ENCODE results near the gene KRTAP1-5. TPM values are rescaled to one million over a fixed set of nuclear protein-coding genes. Genes with fewer than 3 reads are reported as not detected.

KRTAP1-5 gene
- total and polyA plus RNA-seq, 10 of the 15 experiments (the other 5 are each of a cell fraction or from before 2014, with no cell fraction given), result not detected

DNA sequence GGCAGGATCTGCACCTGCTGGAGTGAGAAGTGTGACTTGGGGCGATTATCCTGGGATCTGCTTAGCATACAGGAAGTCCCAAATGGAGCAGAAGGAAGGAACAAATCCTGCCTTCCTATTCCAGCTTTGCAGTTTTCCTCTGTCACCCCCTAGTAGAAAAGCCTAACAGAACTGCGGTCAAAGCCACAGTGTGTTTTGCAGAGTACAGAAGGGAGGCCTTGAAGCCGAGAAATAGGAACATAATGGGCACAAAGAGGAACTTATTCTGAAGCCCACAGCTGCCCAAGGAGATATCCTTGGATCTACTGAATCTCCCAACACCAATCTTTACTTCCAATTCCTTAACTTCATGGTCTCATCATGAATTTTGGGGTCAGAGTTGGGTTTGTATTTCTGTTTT is 8.5 kb downstream of the KRTAP1-5 start:
- no peaks in the 10 kb centered on the region for H3K9me3 ChIP-seq (replicated peaks; ENCODE audit: control insufficient read depth, insufficient read depth, low read length)
- H3K9ac ChIP-seq (ENCODE audit: control insufficient read depth, insufficient read depth, low read length), result no peak overlapping the region
- in situ Hi-C loops (cut with MboI), result no loop called here
- H3K27ac ChIP-seq (ENCODE audit: control insufficient read depth, insufficient read depth), result no peak overlapping the region
- TF ChIP-seq MTA3 (IDR thresholded peaks at IDR 0.05; ENCODE audit: borderline replicate concordance, low read length), result no peak
- no peak for TF ChIP-seq TBL1XR1 (IDR thresholded peaks at IDR 0.05; ENCODE audit: low read depth, low read length)
- no peak for TF ChIP-seq ZNF622 (IDR thresholded peaks at IDR 0.05)
- TF ChIP-seq CBX3 (IDR thresholded peaks at IDR 0.05; ENCODE audit: borderline replicate concordance, low read depth), result no peak
- TF ChIP-seq CUX1 (IDR thresholded peaks at IDR 0.05; ENCODE audit: insufficient replicate concordance, low read depth, low read length), result no peak
- TF ChIP-seq TCF12 (IDR thresholded peaks at IDR 0.05; ENCODE audit: low read depth, low read length), result no peak
- no peak for TF ChIP-seq BACH1 (IDR thresholded peaks at IDR 0.05; ENCODE audit: borderline replicate concordance)
- no peak for TF ChIP-seq TAF1 (IDR thresholded peaks at IDR 0.05; ENCODE audit: borderline replicate concordance, low read depth, low read length)
- TF ChIP-seq, protein P1, sequence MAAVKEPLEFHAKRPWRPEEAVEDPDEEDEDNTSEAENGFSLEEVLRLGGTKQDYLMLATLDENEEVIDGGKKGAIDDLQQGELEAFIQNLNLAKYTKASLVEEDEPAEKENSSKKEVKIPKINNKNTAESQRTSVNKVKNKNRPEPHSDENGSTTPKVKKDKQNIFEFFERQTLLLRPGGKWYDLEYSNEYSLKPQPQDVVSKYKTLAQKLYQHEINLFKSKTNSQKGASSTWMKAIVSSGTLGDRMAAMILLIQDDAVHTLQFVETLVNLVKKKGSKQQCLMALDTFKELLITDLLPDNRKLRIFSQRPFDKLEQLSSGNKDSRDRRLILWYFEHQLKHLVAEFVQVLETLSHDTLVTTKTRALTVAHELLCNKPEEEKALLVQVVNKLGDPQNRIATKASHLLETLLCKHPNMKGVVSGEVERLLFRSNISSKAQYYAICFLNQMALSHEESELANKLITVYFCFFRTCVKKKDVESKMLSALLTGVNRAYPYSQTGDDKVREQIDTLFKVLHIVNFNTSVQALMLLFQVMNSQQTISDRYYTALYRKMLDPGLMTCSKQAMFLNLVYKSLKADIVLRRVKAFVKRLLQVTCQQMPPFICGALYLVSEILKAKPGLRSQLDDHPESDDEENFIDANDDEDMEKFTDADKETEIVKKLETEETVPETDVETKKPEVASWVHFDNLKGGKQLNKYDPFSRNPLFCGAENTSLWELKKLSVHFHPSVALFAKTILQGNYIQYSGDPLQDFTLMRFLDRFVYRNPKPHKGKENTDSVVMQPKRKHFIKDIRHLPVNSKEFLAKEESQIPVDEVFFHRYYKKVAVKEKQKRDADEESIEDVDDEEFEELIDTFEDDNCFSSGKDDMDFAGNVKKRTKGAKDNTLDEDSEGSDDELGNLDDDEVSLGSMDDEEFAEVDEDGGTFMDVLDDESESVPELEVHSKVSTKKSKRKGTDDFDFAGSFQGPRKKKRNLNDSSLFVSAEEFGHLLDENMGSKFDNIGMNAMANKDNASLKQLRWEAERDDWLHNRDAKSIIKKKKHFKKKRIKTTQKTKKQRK (IDR thresholded peaks at IDR 0.05; ENCODE audit: low read depth, low read length), result no peak
- no peak for TF ChIP-seq RAD51 (IDR thresholded peaks at IDR 0.05)
- no peak for TF ChIP-seq CTCF (IDR thresholded peaks at IDR 0.05 in 2 of 3, conservative IDR thresholded peaks at IDR 0.05 in 1 of 3; ENCODE audit: control insufficient read depth in 2 of 3, extremely low read depth in 1 of 3, insufficient read depth in 1 of 3, low read depth in 3 of 3, low read length in 3 of 3)
- TF ChIP-seq CHD2 (IDR thresholded peaks at IDR 0.05; ENCODE audit: borderline replicate concordance, low read depth, low read length), result no peak
- no peak for TF ChIP-seq BHLHE40 (IDR thresholded peaks at IDR 0.05; ENCODE audit: borderline replicate concordance in 1 of 2, low read depth in 2 of 2, low read length in 1 of 2)
- RAD21 ChIA-PET (ENCODE audit: unreplicated experiment), result no interaction called here
- no peak for ATAC-seq
- WGBS (ENCODE audit: insufficient coverage, insufficient replicate concordance, low lambda C conversion rate, missing lambda C conversion rate), result 47% methylated on average over 3 of the region's 3 CpGs
- no peaks in the 10 kb centered on the region for H4K20me1 ChIP-seq (ENCODE audit: control insufficient read depth, insufficient read depth)
- H3K27me3 ChIP-seq (replicated peaks in 1 of 2; ENCODE audit: control insufficient read depth in 2 of 2, insufficient read depth in 2 of 2, low read length in 1 of 2), result no peaks in the 10 kb centered on the region; a peak in 2 of 4 replicates
- no peak overlapping the region for H2AFZ ChIP-seq (ENCODE audit: control insufficient read depth, low read depth, low read length)
- BruUV-seq (replicated peaks), result no TSS peak
- H3K4me1 ChIP-seq (ENCODE audit: control insufficient read depth, insufficient read depth, low read length), result no peaks in the 10 kb centered on the region
- no peak overlapping the region for H3K4me2 ChIP-seq (ENCODE audit: control insufficient read depth, insufficient read depth)
- no peaks in the 10 kb centered on the region for H3K79me2 ChIP-seq (ENCODE audit: control insufficient read depth, insufficient read depth, low read length)
- no peak for DNase-seq (ENCODE audit: low read depth, low spot score)
- POLR2A ChIA-PET, result no interaction called here
- no peaks in the 10 kb centered on the region for H3K36me3 ChIP-seq (ENCODE audit: control insufficient read depth in 2 of 2, insufficient read depth in 2 of 2, low read length in 1 of 2)
- intact Hi-C loops (cut with micrococcal nuclease; ENCODE audit: unreplicated experiment), result no loop called here
- FAIRE-seq, result no peak
- H3K4me3 ChIP-seq, result no peak overlapping the region
- SMC1A ChIA-PET (ENCODE audit: uncharacterized antibody, unreplicated experiment), result no interaction called here
- CTCF ChIA-PET, result no interaction called here

Data from GM12878 (cell line).